Subcutaneous abdominal adipose tissue (tissue), 5 donors: ENCODE results near the gene HSD11B1L.
A peak's percentile ranks its signal among the peaks of the same experiment; 100 is the strongest.

Experiments used
- H3K27ac ChIP-seq: one replicate; pipeline ENCODE4 v1.7.0; 2013; ENCODE audit warnings: low read depth, mild to moderate bottlenecking, inconsistent platforms, low read length, moderate library complexity
- H3K27me3 ChIP-seq, 5 donors: one replicate each; pipeline ENCODE4 v1.7.0; 2013; ENCODE audit warnings: low read length in 5 of 5, inconsistent platforms in 1 of 5; ENCODE audit not compliant: control insufficient read depth in 5 of 5, insufficient read depth in 4 of 5
- H3K36me3 ChIP-seq, 5 donors: one replicate each; pipeline ENCODE4 v1.7.0; 2013; ENCODE audit warnings: low read length in 5 of 5; ENCODE audit not compliant: control insufficient read depth in 5 of 5, insufficient read depth in 5 of 5
- H3K4me1 ChIP-seq, 5 donors: one replicate each; pipeline ENCODE4 v1.7.0; 2013; ENCODE audit warnings: low read length in 5 of 5, mild to moderate bottlenecking in 3 of 5, moderate library complexity in 1 of 5; ENCODE audit not compliant: control insufficient read depth in 5 of 5, insufficient read depth in 5 of 5
- H3K4me3 ChIP-seq, 5 donors: one replicate each; pipeline ENCODE4 v1.7.0; 2013; ENCODE audit warnings: low read length in 5 of 5, low read depth in 1 of 5
- H3K9ac ChIP-seq, 5 donors: one replicate each; pipeline ENCODE4 v1.7.0; 2013; ENCODE audit warnings: low read length in 5 of 5, mild to moderate bottlenecking in 4 of 5, moderate library complexity in 3 of 5
- H3K9me3 ChIP-seq, 5 donors: one replicate each; pipeline ENCODE4 v1.7.0; 2013; ENCODE audit warnings: low read length in 5 of 5; ENCODE audit not compliant: control insufficient read depth in 5 of 5
- donor health status: healthy.
- donor health status: healthy.
- donor health status: healthy.
- donor health status: healthy.
- donor health status: healthy.

Gene HSD11B1L

DNA sequence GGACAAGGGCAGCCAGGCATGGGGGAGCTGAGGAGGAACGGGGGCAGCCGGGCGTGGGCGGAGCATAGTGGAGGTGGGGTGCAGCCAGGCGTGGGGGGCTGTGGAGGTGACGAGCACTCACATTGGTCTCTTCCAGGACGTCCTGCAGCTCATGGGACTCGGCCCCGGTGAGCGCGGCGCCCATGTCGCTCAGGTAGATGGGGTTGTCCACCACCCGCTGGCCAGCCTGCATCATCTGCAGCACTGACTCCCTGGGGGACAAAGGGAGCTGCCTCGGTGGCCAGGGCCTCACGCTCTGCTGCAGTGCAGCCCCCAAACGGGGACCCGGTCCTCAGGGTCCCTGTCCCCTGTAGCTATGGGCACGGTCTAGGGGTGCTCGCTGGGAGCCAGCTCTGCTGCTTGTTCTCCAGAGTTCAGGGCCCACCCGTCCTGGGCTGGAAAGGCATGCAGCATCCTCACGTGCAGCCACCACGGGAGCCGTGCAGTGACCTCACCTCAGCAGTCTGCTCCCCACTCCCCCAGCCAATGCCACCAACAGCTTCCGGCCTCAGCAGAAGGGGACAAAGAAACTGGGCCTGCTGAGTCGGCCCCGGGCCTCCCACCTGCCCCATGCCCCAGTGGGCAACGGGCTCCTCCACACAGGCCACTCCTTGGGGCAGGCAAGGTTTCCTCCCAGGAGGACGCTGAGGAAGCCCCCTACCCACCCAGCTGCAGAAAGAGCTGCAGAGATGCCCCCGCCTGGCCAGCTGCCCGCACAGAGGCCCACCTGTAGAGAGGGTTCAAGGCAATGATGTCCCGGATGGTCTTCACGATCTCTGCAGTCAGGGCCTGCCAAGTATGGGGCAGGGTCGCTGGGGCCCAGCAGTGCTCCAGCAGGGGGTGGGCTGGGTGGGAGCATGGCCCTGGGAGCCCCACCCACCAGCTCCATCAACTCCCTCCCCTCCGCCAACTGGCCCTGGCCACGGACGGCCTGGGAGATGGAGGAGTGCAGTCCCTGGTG lies 27.0 kb downstream of the HSD11B1L start:
- Histone ChIP-seq H3K27ac (no peak overlapping the region), H3K9ac (no peak overlapping the region)

DNA sequence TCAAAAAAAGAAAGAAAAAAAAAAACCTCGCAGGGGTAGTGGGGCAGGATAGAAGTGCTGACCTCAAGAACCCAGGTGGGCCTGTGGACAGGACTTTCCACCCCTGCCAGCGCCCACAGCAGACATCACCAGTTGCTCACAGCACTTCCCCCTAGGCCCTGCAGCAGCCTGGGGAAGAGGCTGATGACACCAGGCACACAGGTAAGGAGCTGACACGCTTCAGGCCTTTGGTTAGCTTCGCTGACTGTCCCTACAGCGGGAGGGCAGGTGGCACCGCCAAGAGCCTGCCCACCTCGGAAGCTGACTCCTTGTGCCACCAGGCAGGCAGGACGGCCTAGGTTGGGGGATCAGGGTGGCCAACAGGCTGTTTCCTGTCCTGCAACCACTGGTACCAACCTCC lies 30.2 kb downstream of the HSD11B1L start:
- Histone ChIP-seq H3K27ac (no peak overlapping the region), H3K4me3 (no peak overlapping the region), H3K36me3 (peaks cover 0 to 74% (median 59%) of the 10 kb centered on the region in 5 donors), H3K9ac (no peak overlapping the region), H3K4me1 (no peaks in the 10 kb centered on the region), H3K9me3 (no peaks in the 10 kb centered on the region), H3K27me3 (no peaks in the 10 kb centered on the region)

More for the DNA sequence above, 27.0 kb downstream of the HSD11B1L start:
- H3K27me3 ChIP-seq: no peaks in the 10 kb centered on the region
- no peak overlapping the region for H3K4me3 ChIP-seq
- H3K36me3 ChIP-seq: peaks cover 0 to 91% (median 76%) of the 10 kb centered on the region in 5 donors
- H3K4me1 ChIP-seq: no peaks in the 10 kb centered on the region
- no peaks in the 10 kb centered on the region for H3K9me3 ChIP-seq

DNA sequence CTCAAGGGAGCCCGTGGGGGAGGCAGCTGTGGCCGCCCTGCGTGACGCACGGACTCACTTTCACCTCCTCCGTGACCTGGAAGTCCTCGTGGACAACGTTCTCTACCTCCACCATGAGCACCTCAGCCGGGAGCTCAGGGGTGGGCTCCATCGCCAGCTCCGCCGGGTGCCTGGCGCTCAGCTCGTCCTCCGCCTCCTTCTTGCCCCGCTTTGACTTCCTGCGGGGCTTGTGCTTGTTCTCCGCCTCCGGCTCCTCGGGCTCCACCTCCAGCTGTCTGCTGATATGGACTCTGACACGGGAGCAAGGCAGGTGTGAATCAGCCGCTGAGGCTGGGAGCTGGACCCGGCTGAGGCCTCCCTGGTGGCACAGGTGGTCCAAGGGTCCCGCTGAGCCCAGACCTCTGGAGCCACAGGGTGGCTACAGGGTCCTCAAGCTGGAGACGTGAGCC lies 30.9 kb downstream of the HSD11B1L start:
- no peak overlapping the region for H3K4me3 ChIP-seq
- no peak overlapping the region for H3K27ac ChIP-seq
- no peaks in the 10 kb centered on the region for H3K9me3 ChIP-seq
- H3K4me1 ChIP-seq: no peaks in the 10 kb centered on the region
- H3K36me3 ChIP-seq: peaks cover 0 to 67% (median 53%) of the 10 kb centered on the region in 5 donors
- H3K9ac ChIP-seq: no peak overlapping the region
- no peaks in the 10 kb centered on the region for H3K27me3 ChIP-seq

DNA sequence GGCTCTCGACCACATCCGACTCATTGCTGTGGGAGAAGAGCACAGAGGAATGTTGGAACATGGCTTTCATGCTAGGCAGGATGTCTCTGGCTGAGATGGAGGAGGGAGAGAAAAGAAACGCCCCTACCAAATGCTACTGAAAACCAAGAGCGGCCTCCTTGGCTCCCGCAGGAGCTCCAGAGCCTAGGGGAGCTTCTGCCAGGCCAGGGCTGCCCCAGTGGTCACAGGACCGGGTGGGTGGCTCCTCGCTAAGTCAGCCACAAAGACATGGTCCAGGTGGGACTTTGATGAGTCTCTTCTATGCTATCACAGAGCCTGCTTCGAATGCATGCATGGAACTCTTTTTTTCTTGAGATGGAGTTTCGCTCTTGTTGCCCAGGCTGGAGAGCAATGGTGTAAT lies 32.4 kb downstream of the HSD11B1L start:
- H3K27me3 ChIP-seq: no peaks in the 10 kb centered on the region
- peaks cover 0 to 59% (median 45%) of the 10 kb centered on the region in 5 donors for H3K36me3 ChIP-seq
- H3K9me3 ChIP-seq: no peaks in the 10 kb centered on the region

DNA sequence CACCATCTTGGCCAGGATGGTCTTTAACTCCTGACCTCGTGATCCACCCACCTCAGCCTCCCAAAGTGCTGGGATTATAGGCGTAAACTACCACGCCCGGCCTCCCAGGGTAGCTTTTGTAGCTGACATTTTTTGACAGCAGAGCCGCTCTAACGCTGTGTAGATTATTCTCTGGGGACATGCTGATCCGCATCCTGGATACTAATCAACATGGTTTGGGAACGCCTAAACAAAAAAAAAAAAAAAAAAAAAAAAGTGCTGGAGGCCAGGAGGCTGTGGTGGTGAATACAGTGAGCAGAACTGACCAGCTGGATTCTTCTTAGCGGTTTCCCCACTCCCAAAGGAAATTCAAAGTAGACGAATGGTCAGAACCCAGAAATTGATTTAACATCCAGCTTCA lies 34.0 kb downstream of the HSD11B1L start:
- peaks cover 0 to 48% (median 42%) of the 10 kb centered on the region in 5 donors for H3K36me3 ChIP-seq

More for the DNA sequence above, 32.4 kb downstream of the HSD11B1L start:
- Histone ChIP-seq H3K4me3 (no peak overlapping the region), H3K9ac (no peak overlapping the region), H3K27ac (no peak overlapping the region), H3K4me1 (peaks cover 0 to 8% (median 4%) of the 10 kb centered on the region in 5 donors)

DNA sequence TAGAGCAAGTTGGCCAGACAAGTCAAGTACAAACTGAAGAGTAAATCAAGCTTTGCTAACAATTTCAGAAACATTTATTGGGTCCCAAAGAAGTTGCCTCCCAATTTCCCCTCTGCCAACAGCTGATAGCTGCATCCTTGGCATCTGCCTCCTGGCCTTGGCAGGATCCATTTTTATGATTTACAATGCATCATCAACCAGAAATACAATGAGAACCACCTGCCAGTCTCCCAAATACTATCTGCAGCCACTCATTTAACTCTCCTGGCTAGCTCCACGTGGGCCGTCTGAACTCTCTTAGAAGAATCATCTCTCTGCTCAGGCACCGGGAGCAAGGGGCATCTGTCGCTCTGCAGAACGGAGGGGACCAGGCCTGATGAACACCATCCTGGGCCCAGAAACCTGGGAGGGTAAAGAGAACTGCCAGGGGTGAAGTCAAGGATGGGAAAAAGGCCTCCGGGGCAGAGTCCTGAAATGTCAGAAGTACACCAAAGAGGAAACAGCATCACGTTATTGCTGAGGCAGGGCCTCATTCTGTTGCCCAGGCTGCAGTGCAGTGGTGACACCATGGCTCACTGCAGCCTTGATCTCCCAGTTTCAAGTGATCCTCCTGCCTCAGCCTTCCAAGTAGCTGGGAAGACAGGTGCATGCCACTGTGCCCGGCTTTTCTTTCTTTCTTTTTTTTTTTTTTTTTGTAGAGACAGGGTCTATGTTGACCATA lies 36.5 kb downstream of the HSD11B1L start:
- Histone ChIP-seq H3K36me3 (peaks cover 0 to 25% (median 21%) of the 10 kb centered on the region in 5 donors), H3K9me3 (no peaks in the 10 kb centered on the region), H3K4me3 (no peak overlapping the region), H3K9ac (no peak overlapping the region), H3K4me1 (peaks cover 4 to 26% (median 24%) of the 10 kb centered on the region in 5 donors), H3K27ac (no peak overlapping the region), H3K27me3 (no peaks in the 10 kb centered on the region)

More for the DNA sequence above, 34.0 kb downstream of the HSD11B1L start:
- no peaks in the 10 kb centered on the region for H3K27me3 ChIP-seq
- H3K9me3 ChIP-seq: no peaks in the 10 kb centered on the region
- no peak overlapping the region for H3K4me3 ChIP-seq
- peaks cover 4 to 22% (median 20%) of the 10 kb centered on the region in 5 donors for H3K4me1 ChIP-seq
- no peak overlapping the region for H3K9ac ChIP-seq
- H3K27ac ChIP-seq: no peak overlapping the region

DNA sequence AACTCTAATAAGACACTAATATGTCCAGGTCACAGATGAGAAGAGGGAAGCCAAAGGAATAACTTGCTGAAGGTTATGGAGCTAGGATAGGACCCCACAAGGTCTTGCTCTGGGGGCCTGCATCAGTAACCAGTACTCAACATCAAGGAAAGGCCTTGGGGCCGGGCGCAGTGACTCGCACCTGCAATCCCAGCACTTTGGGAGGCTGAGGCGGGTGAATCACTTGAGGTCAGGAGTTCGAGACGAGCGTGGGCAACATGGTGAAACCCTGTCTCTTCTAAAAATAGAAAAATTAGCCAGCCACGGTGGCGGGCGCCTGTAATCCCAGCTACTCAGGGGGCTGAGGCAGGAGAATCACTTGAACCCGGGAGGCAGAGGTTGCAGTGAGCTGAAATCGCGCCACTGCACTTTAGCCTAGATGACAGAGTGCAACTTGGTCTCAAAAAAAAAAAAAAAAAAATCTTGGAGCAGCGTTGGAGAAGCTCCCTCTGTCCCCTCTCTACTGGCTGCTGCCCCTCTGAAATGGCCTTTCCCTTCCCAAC lies 37.3 kb downstream of the HSD11B1L start:
- Histone ChIP-seq H3K27ac (peak overlapping the region; percentile 92), H3K4me1 (peaks cover 4 to 26% (median 24%) of the 10 kb centered on the region in 5 donors), H3K4me3 (peak overlapping the region in 1 of 5 donors; percentile 92)

DNA sequence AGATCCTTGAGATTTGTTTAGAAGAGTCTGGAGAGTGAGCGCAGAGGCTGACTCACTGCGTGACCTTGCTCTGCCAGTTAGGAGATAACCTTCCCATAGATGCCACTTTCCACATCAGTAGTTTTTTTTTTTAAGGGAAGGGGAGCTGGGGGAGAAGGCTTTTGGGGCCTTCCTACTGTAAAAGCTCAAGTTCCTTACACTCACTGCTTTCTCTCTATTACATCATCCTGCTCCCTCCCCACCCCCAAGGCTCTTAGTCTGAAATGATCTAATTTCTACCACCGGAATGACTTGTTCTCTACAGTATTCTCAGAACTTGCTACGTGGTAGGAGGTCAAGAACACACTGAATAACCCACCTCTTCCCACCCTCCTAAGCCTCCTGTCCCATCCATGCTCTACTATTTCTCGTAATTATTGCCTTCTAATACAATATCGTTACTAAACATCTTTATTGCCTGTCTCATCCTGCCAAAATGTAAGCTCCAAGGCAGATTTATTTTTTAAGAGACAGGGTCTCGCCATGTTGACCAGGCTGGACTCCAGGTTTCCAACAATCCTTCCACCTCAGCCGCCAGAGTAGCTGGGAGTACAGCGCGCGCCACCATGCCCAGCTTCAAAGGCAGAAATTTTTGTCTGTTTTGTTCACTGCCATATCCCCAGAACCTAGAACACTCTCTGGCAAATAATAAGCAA lies 37.9 kb downstream of the HSD11B1L start:
- peak overlapping the region; percentile 88 to 96 (median 92) for H3K4me3 ChIP-seq
- peaks cover 0 to 12% (median 8%) of the 10 kb centered on the region in 5 donors for H3K36me3 ChIP-seq
- no peaks in the 10 kb centered on the region for H3K9me3 ChIP-seq
- H3K27me3 ChIP-seq: no peaks in the 10 kb centered on the region
- peak overlapping the region; percentile 92 for H3K27ac ChIP-seq
- peaks cover 4 to 26% (median 24%) of the 10 kb centered on the region in 5 donors for H3K4me1 ChIP-seq
- H3K9ac ChIP-seq: peak overlapping the region; percentile 75 to 95 (median 93)

More for the DNA sequence above, 37.3 kb downstream of the HSD11B1L start:
- peak overlapping the region in 2 of 5 donors; percentile 75 to 94 for H3K9ac ChIP-seq
- no peaks in the 10 kb centered on the region for H3K9me3 ChIP-seq
- H3K27me3 ChIP-seq: no peaks in the 10 kb centered on the region
- peaks cover 0 to 18% (median 14%) of the 10 kb centered on the region in 5 donors for H3K36me3 ChIP-seq

DNA sequence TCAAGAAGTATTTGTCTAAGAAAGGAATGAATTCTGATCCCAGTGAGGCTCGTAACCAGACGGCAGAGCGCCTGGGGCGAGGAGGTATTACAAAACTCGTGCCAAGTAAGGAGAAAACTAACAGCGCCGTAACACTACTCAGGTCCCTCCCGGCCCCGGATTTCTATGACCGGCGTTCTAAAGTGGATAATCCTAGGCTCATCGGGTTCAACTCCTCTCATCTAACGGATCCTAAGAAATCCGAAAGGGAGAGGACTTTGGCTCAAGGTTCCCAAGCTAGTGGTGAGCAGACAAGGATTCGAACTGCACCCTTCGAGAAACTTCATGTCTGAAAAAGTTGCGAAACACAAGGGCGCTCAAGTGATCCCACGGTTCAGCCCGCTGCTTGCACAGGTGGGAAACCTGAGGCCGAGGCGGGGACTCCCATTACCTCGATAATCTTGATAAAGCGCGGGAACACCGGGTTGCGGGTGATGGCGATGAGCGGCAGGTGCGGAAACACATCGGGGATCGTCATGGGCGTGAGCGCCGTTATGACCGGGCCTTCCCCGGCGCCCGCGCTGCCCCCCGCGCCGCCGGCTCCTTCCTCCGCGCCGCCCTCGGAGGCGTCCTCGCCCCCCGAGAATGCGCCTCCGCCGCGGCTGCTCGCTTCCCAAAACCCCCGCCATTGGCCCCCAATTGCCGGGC lies 38.6 kb downstream of the HSD11B1L start:
- H3K4me3 ChIP-seq: peak overlapping the region; percentile 88 to 96 (median 92)
- H3K27ac ChIP-seq: peak overlapping the region; percentile 92
- H3K9me3 ChIP-seq: no peaks in the 10 kb centered on the region
- peaks cover 4 to 26% (median 24%) of the 10 kb centered on the region in 5 donors for H3K4me1 ChIP-seq
- H3K36me3 ChIP-seq: peaks cover 0 to 7% (median 5%) of the 10 kb centered on the region in 5 donors
- no peaks in the 10 kb centered on the region for H3K27me3 ChIP-seq
- peak overlapping the region; percentile 75 to 95 (median 93) for H3K9ac ChIP-seq
